ENCODE measurements around the gene CEP164.
"Not testable (repeated sequence)": the region's sequence is repeated elsewhere in the genome, so short reads cannot be mapped to it uniquely, and the experiment has no call there.

Gene CEP164

GRCh38 chr11:117441146-117441975 is 113.7 kb downstream of the CEP164 start:
- no peak for DNase-seq (ENCODE audit: low read depth)

- DNase-seq (ENCODE audit: low read depth), result no peak
Measured at GRCh38 chr11:117442049-117442868, 114.6 kb downstream of the CEP164 start.

GRCh38 chr11:117442869-117443239 is 115.2 kb downstream of the CEP164 start:
- no peak for DNase-seq (ENCODE audit: low read depth)

- DNase-seq (ENCODE audit: low read depth), result no peak
Measured at GRCh38 chr11:117443266-117444186, 115.9 kb downstream of the CEP164 start.

GRCh38 chr11:117444256-117444655 is 116.6 kb downstream of the CEP164 start:
- no peak for DNase-seq (ENCODE audit: low read depth)

- DNase-seq (ENCODE audit: low read depth), result no peak
Measured at GRCh38 chr11:117444711-117445658, 117.3 kb downstream of the CEP164 start.

GRCh38 chr11:117449111-117449693 is 121.5 kb downstream of the CEP164 start:
- no peak for DNase-seq (ENCODE audit: low read depth)

GRCh38 chr11:117453886-117454563 is 126.4 kb downstream of the CEP164 start:
- DNase-seq (ENCODE audit: low read depth), result no peak

GRCh38 chr11:117454564-117454917 is 126.9 kb downstream of the CEP164 start:
- DNase-seq (ENCODE audit: low read depth), result no peak

GRCh38 chr11:117456027-117456720 is 128.5 kb downstream of the CEP164 start:
- DNase-seq (ENCODE audit: low read depth), result no peak

GRCh38 chr11:117456721-117457029 is 129.0 kb downstream of the CEP164 start:
- not testable (repeated sequence) for DNase-seq (ENCODE audit: low read depth)

- DNase-seq (ENCODE audit: low read depth), result no peak
Measured at GRCh38 chr11:117457031-117457785, 129.6 kb downstream of the CEP164 start.

- DNase-seq (ENCODE audit: low read depth), result no peak
Measured at GRCh38 chr11:117457835-117458234, 130.2 kb downstream of the CEP164 start.

- no peak for DNase-seq (ENCODE audit: low read depth)
Measured at GRCh38 chr11:117458275-117459122, 130.8 kb downstream of the CEP164 start.

- no peak for DNase-seq (ENCODE audit: low read depth)
Measured at GRCh38 chr11:117459123-117459978, 131.7 kb downstream of the CEP164 start.

- no peak for DNase-seq (ENCODE audit: low read depth)
Measured at GRCh38 chr11:117459979-117460300, 132.3 kb downstream of the CEP164 start.
